Neural progenitor cell (in vitro differentiated cells): Measurements from ENCODE around the gene DDN. TPM values are rescaled to one million over a fixed set of nuclear protein-coding genes. Genes with fewer than 3 reads are reported as not detected.

Experiments used
- DNase-seq: peaks from one replicate; pipeline ENCODE4 v3.0.0-alpha.2; 2016; ENCODE audit warnings: low spot score
- H2AFZ ChIP-seq: fragments of 200-600 bp; sonication (generic); replicated peaks from 2 replicates; pipeline ENCODE4 v1.6.1; 2016; ENCODE audit warnings: antibody characterized with exemption
- H3F3A ChIP-seq: fragments of 200-600 bp; sonication (generic); 2 replicates; pipeline ENCODE4 v1.6.1; 2016; ENCODE audit warnings: antibody characterized with exemption, low read depth
- H3K27ac ChIP-seq: fragments of 200-600 bp; sonication (generic); 2 replicates; pipeline ENCODE4 v1.5.1; 2016; ENCODE audit warnings: mild to moderate bottlenecking
- H3K27me3 ChIP-seq: fragments of 200-600 bp; sonication (generic); 2 replicates; pipeline ENCODE4 v1.6.1; 2016; ENCODE audit warnings: mild to moderate bottlenecking, moderate library complexity
- H3K36me3 ChIP-seq: fragments of 200-600 bp; sonication (generic); 2 replicates; pipeline ENCODE4 v1.5.1; 2016
- H3K4me1 ChIP-seq: fragments of 200-600 bp; sonication (generic); 2 replicates; pipeline ENCODE4 v1.6.1; 2016; ENCODE audit warnings: mixed run types
- H3K4me2 ChIP-seq: fragments of 200-600 bp; sonication (generic); 2 replicates; pipeline ENCODE4 v1.6.1; 2016
- H3K4me3 ChIP-seq: fragments of 200-600 bp; sonication (generic); 2 replicates; pipeline ENCODE4 v1.5.1; 2016
- H3K79me2 ChIP-seq: fragments of 200-600 bp; sonication (generic); 2 replicates; pipeline ENCODE4 v1.6.1; 2016; ENCODE audit warnings: low read depth
- H3K9ac ChIP-seq: fragments of 200-600 bp; sonication (generic); 2 replicates; pipeline ENCODE4 v1.6.1; 2016
- H3K9me3 ChIP-seq: fragments of 200-600 bp; sonication (generic); 2 replicates; pipeline ENCODE4 v1.5.1; 2016; ENCODE audit warnings: low read depth
- H4K20me1 ChIP-seq: fragments of 200-600 bp; sonication (generic); 2 replicates; pipeline ENCODE4 v1.6.1; 2016; ENCODE audit warnings: low read depth
- H3K27ac Mint-ChIP-seq: 3 replicates; pipeline ENCODE4 v1.8.0; 2021; ENCODE audit warnings: mixed read lengths
- H3K27me3 Mint-ChIP-seq: 2 replicates; pipeline ENCODE4 v1.8.0; 2022; ENCODE audit warnings: low read depth, mild to moderate bottlenecking, inconsistent platforms, moderate library complexity, mixed read lengths; ENCODE audit not compliant: insufficient read depth
- H3K36me3 Mint-ChIP-seq: 3 replicates; pipeline ENCODE4 v1.8.0; 2021; ENCODE audit warnings: mixed read lengths
- H3K4me1 Mint-ChIP-seq: 3 replicates; pipeline ENCODE4 v1.8.0; 2021; ENCODE audit warnings: mixed read lengths
- H3K4me3 Mint-ChIP-seq: 3 replicates; pipeline ENCODE4 v1.8.0; 2021; ENCODE audit warnings: mild to moderate bottlenecking, moderate library complexity, mixed read lengths
- H3K9me3 Mint-ChIP-seq: 3 replicates; pipeline ENCODE4 v1.8.0; 2020; ENCODE audit warnings: mixed read lengths
- EZH2 ChIP-seq: fragments of 200-600 bp; sonication (generic); IDR thresholded peaks from 2 replicates; pipeline ENCODE4 v1.6.1; 2017; ENCODE audit warnings: antibody characterized with exemption, mild to moderate bottlenecking, moderate library complexity
- EZH2phosphoT487 ChIP-seq: fragments of 200-600 bp; sonication (generic); IDR thresholded peaks from 2 replicates; pipeline ENCODE4 v1.6.1; 2017; ENCODE audit warnings: antibody characterized with exemption
- total RNA-seq: library from RNA; depleted of rRNA; stranded (reverse); fragments of >200 nt; gene quantifications from 2 replicates; pipeline ENCODE4 v1.2.3, GENCODE V29; 2015; ENCODE audit warnings: low replicate concordance
- TF ChIP-seq, protein P1 (sequence below): fragments of 200-600 bp; sonication (generic); IDR thresholded peaks from 2 replicates; pipeline ENCODE4 v1.5.1; 2017; ENCODE audit warnings: antibody characterized with exemption, mild to moderate bottlenecking

The DDN gene
- total RNA-seq, 1 donor from 2014 or later = not detected

GRCh38 chr12:49037111-49037946, 38.2 kb upstream of the DDN start:
- Histone ChIP-seq H3K79me2 (no peaks in the 10 kb centered on the region), H3K4me2 (no peak overlapping the region)

GRCh38 chr12:49036029-49036428, 36.9 kb upstream of the DDN start:
- H3K9ac ChIP-seq = no peak overlapping the region
- H3K4me3 Mint-ChIP-seq = no peak overlapping the region
- no peaks in the 10 kb centered on the region for H3K27me3 ChIP-seq
- H3K4me1 Mint-ChIP-seq = no peaks in the 10 kb centered on the region
- no peak for DNase-seq
- H3K27me3 Mint-ChIP-seq = peaks cover 7% of the 10 kb centered on the region
- H3K27ac ChIP-seq = no peak overlapping the region
- H3K79me2 ChIP-seq = no peaks in the 10 kb centered on the region
- H3K27ac Mint-ChIP-seq = no peak overlapping the region
- H3K4me1 ChIP-seq = no peaks in the 10 kb centered on the region
- TF ChIP-seq, protein P1, sequence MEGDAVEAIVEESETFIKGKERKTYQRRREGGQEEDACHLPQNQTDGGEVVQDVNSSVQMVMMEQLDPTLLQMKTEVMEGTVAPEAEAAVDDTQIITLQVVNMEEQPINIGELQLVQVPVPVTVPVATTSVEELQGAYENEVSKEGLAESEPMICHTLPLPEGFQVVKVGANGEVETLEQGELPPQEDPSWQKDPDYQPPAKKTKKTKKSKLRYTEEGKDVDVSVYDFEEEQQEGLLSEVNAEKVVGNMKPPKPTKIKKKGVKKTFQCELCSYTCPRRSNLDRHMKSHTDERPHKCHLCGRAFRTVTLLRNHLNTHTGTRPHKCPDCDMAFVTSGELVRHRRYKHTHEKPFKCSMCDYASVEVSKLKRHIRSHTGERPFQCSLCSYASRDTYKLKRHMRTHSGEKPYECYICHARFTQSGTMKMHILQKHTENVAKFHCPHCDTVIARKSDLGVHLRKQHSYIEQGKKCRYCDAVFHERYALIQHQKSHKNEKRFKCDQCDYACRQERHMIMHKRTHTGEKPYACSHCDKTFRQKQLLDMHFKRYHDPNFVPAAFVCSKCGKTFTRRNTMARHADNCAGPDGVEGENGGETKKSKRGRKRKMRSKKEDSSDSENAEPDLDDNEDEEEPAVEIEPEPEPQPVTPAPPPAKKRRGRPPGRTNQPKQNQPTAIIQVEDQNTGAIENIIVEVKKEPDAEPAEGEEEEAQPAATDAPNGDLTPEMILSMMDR = no peak
- TF ChIP-seq EZH2 (no peak), EZH2phosphoT487 (no peak)
- peaks cover 23% of the 10 kb centered on the region for H4K20me1 ChIP-seq
- no peak overlapping the region for H3K4me3 ChIP-seq
- no peak overlapping the region for H3K4me2 ChIP-seq
- H3K36me3 Mint-ChIP-seq = peaks cover 25% of the 10 kb centered on the region
- H3K9me3 Mint-ChIP-seq = no peaks in the 10 kb centered on the region
- H3F3A ChIP-seq = no peaks in the 10 kb centered on the region
- no peaks in the 10 kb centered on the region for H3K9me3 ChIP-seq
- no peaks in the 10 kb centered on the region for H3K36me3 ChIP-seq
- H2AFZ ChIP-seq = no peak overlapping the region

More at GRCh38 chr12:49037111-49037946, 38.2 kb upstream of the DDN start:
- Histone ChIP-seq H2AFZ (no peak overlapping the region), H3K4me3 (no peak overlapping the region), H4K20me1 (peaks cover 20% of the 10 kb centered on the region), H3K4me1 (no peaks in the 10 kb centered on the region), H3K27ac (no peak overlapping the region), H3K27me3 (no peaks in the 10 kb centered on the region), H3K9ac (no peak overlapping the region), H3K9me3 (no peaks in the 10 kb centered on the region), H3F3A (no peaks in the 10 kb centered on the region), H3K36me3 (no peaks in the 10 kb centered on the region)
- Mint-ChIP-seq H3K27me3 (peaks cover 6% of the 10 kb centered on the region), H3K27ac (no peak overlapping the region), H3K9me3 (no peaks in the 10 kb centered on the region), H3K4me1 (no peaks in the 10 kb centered on the region), H3K4me3 (no peak overlapping the region), H3K36me3 (peaks cover 29% of the 10 kb centered on the region)
- DNase-seq = no peak
- TF ChIP-seq EZH2phosphoT487 = no peak
- TF ChIP-seq EZH2 = no peak
- TF ChIP-seq, protein P1 = no peak

GRCh38 chr12:49034286-49034622, 35.1 kb upstream of the DDN start:
- Histone ChIP-seq H3K4me3 (no peak overlapping the region), H2AFZ (no peak overlapping the region), H4K20me1 (peaks cover 27% of the 10 kb centered on the region), H3K4me2 (no peak overlapping the region), H3K9ac (no peak overlapping the region), H3K27ac (no peak overlapping the region), H3F3A (no peaks in the 10 kb centered on the region), H3K4me1 (no peaks in the 10 kb centered on the region), H3K9me3 (no peaks in the 10 kb centered on the region), H3K27me3 (no peaks in the 10 kb centered on the region), H3K79me2 (no peaks in the 10 kb centered on the region), H3K36me3 (no peaks in the 10 kb centered on the region)
- DNase-seq = no peak
- H3K27ac Mint-ChIP-seq = no peak overlapping the region
- H3K4me1 Mint-ChIP-seq = no peaks in the 10 kb centered on the region
- no peak overlapping the region for H3K4me3 Mint-ChIP-seq
- no peak for TF ChIP-seq EZH2phosphoT487
- TF ChIP-seq, protein P1 = no peak
- TF ChIP-seq EZH2 = no peak
- H3K36me3 Mint-ChIP-seq = peaks cover 30% of the 10 kb centered on the region
- peaks cover 8% of the 10 kb centered on the region for H3K27me3 Mint-ChIP-seq
- no peaks in the 10 kb centered on the region for H3K9me3 Mint-ChIP-seq
